Gastroesophageal sphincter (tissue), 3 donors: ENCODE data around the gene C11orf16.

ENCODE experiments used
- EP300 ChIP-seq: sonication (generic); formaldehyde crosslinking; IDR thresholded peaks from one replicate; pipeline ENCODE4 v1.6.1; 2017; ENCODE audit warnings: antibody characterized with exemption, mild to moderate bottlenecking
- POLR2A ChIP-seq, 2 donors: fragments of 450-650 bp; IDR thresholded peaks; one replicate each; pipeline ENCODE4 v1.6.1; 2017; ENCODE audit warnings: antibody characterized with exemption in 2 of 2, mild to moderate bottlenecking in 2 of 2, moderate library complexity in 1 of 2
- POLR2AphosphoS5 ChIP-seq: sonication (generic); formaldehyde crosslinking; IDR thresholded peaks from one replicate; pipeline ENCODE4 v1.6.1; 2017; ENCODE audit warnings: antibody characterized with exemption
- TF ChIP-seq, protein P1 (sequence below), 4 experiments: fragments of 200-600 bp in 2 of 4; fragments of 450-650 bp in 2 of 4; sonication (generic) in 1 of 4; IDR thresholded peaks; one replicate each; pipeline ENCODE4 v1.5.1; 2017 to 2019; ENCODE audit warnings: antibody characterized with exemption in 4 of 4, mild to moderate bottlenecking in 2 of 4, moderate library complexity in 2 of 4

DNA sequence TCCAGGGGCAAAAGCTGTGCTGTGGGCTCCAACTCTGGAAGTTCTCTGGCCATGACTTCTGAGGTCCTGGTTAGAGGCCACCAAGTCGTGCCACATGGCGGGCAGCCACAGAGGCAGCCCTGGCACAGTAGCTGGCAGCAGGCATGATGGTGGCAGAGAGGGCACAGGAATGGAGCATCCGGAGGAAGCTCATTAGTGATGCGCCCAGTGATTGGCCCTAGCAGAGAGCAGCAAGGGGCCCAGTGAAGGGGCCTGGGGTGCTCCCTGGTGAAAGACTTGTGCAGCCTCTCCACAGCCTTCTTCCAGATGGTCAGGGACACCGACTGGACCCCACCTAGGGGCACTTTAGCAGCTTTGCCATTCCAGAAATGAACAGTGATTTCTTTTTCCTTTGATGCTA, 7.0 kb downstream of the C11orf16 start:
- TF ChIP-seq, protein P1, sequence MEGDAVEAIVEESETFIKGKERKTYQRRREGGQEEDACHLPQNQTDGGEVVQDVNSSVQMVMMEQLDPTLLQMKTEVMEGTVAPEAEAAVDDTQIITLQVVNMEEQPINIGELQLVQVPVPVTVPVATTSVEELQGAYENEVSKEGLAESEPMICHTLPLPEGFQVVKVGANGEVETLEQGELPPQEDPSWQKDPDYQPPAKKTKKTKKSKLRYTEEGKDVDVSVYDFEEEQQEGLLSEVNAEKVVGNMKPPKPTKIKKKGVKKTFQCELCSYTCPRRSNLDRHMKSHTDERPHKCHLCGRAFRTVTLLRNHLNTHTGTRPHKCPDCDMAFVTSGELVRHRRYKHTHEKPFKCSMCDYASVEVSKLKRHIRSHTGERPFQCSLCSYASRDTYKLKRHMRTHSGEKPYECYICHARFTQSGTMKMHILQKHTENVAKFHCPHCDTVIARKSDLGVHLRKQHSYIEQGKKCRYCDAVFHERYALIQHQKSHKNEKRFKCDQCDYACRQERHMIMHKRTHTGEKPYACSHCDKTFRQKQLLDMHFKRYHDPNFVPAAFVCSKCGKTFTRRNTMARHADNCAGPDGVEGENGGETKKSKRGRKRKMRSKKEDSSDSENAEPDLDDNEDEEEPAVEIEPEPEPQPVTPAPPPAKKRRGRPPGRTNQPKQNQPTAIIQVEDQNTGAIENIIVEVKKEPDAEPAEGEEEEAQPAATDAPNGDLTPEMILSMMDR (IDR thresholded peaks at IDR 0.05): no peak
- no peak for TF ChIP-seq EP300
- no peak for TF ChIP-seq POLR2AphosphoS5
- no peak for TF ChIP-seq POLR2A (IDR thresholded peaks at IDR 0.05)
